Measurements from ENCODE around the gene ACSS3.
"Not testable (repeated sequence)": the region's sequence is repeated elsewhere in the genome, so short reads cannot be mapped to it uniquely, and the experiment has no call there.

Gene ACSS3

GRCh38 chr12:81089412-81089811 is 11.5 kb downstream of the ACSS3 start:
- in situ Hi-C loops (cut with HindIII; ENCODE audit: low sequenced_read_pairs) = no loop called here
- H3K4me3 ChIP-seq (ENCODE audit: low read depth, low read length) = no peak overlapping the region
- TF ChIP-seq, protein P1, sequence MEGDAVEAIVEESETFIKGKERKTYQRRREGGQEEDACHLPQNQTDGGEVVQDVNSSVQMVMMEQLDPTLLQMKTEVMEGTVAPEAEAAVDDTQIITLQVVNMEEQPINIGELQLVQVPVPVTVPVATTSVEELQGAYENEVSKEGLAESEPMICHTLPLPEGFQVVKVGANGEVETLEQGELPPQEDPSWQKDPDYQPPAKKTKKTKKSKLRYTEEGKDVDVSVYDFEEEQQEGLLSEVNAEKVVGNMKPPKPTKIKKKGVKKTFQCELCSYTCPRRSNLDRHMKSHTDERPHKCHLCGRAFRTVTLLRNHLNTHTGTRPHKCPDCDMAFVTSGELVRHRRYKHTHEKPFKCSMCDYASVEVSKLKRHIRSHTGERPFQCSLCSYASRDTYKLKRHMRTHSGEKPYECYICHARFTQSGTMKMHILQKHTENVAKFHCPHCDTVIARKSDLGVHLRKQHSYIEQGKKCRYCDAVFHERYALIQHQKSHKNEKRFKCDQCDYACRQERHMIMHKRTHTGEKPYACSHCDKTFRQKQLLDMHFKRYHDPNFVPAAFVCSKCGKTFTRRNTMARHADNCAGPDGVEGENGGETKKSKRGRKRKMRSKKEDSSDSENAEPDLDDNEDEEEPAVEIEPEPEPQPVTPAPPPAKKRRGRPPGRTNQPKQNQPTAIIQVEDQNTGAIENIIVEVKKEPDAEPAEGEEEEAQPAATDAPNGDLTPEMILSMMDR (IDR thresholded peaks at IDR 0.05; ENCODE audit: low read depth, low read length, missing control alignments) = no peak
- DNase-seq (ENCODE audit: low read depth) = no peak

DNA sequence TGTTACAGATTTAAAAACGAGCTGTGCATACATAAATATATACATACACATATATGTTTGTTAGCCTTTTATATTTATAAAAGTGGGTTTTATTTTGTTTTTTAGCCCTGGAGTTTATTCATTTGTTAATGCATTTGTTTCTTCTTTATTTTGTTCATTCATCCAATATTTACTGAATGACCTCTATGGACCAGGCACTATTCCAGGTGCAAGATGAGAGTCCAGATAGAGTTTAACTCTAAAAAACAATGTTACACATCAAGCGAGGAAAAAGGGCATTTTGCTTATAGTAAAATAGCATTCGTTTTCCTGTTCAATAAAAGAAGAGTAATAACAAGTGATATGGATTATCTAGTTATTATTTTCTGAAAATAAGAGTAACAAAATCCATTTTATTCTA is 14.2 kb downstream of the ACSS3 start:
- no peak overlapping the region for H3K4me3 ChIP-seq (ENCODE audit: low read depth, low read length)
- TF ChIP-seq, protein P1 (IDR thresholded peaks at IDR 0.05; ENCODE audit: low read depth, low read length, missing control alignments) = no peak
- in situ Hi-C loops (cut with HindIII; ENCODE audit: low sequenced_read_pairs) = no loop called here
- no peak for DNase-seq (ENCODE audit: low read depth)

- no peak overlapping the region for H3K4me3 ChIP-seq (ENCODE audit: low read depth, low read length)
- in situ Hi-C loops (cut with HindIII; ENCODE audit: low sequenced_read_pairs) = no loop called here
- no peak for DNase-seq (ENCODE audit: low read depth)
- TF ChIP-seq, protein P1 (IDR thresholded peaks at IDR 0.05; ENCODE audit: low read depth, low read length, missing control alignments) = no peak
Measured at GRCh38 chr12:81094718-81095360, 17.0 kb downstream of the ACSS3 start.

DNA sequence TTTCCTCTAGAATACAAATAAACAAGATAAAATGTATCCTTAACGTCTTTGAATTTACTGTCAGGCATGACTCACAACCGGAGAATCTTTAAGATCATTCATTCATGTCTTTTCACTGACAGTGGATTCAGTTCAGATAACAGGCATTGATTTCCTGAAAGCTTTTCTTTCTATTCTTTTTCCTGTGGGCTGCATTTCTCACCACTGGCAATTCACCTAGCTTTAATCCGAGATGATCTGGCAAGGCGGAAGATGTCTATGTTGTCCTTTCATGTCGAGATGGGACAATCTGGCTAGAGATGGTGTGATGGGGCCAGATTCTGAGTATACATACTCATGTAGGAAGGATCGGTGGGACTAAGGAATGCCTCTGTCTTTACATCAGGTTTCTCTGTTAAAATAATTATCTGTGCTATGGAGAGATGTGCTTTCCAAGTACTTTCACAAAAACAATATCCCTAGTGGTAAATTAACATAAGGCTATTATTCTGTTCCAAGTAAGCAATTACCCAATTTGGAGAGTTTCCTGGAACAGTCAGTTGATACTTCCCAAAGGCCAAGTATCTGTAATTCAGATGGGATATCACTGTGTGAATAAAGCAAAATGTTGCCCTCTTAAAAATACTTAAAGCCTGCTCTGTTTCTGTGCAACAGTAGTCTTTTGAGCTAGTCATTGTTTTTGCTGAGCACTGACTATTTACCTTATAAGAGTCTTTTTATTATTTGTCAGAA is 17.8 kb downstream of the ACSS3 start:
- TF ChIP-seq, protein P1 (IDR thresholded peaks at IDR 0.05; ENCODE audit: low read depth, low read length, missing control alignments) = no peak
- in situ Hi-C loops (cut with HindIII; ENCODE audit: low sequenced_read_pairs) = no loop called here
- no peak overlapping the region for H3K4me3 ChIP-seq (ENCODE audit: low read depth, low read length)
- peak; percentile 19 for DNase-seq (ENCODE audit: low read depth)

GRCh38 chr12:81105687-81106086 is 27.8 kb downstream of the ACSS3 start:
- no peak for DNase-seq (ENCODE audit: low read depth)
- TF ChIP-seq, protein P1 (IDR thresholded peaks at IDR 0.05; ENCODE audit: low read depth, low read length, missing control alignments) = no peak
- in situ Hi-C loops (cut with HindIII; ENCODE audit: low sequenced_read_pairs) = no loop called here
- no peak overlapping the region for H3K4me3 ChIP-seq (ENCODE audit: low read depth, low read length)

DNA sequence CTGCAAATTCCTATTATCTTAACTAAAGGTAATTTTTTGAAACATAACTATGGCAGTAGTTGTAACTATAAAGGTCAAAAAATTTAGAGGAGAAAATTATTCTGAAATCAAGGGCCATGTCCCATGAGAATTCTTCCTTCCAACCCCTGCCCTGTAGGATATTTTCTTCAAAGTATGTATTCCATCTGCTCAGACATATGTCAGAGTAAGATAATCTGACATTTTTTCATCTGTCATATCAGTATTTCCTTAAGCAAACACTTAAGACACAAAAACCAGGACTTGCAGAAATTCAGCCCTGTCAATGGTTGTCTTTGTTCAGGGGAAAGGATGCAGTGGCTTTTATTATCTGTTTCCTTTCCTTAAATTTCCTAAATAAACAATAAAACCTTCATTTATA is 36.3 kb downstream of the ACSS3 start:
- TF ChIP-seq, protein P1 (IDR thresholded peaks at IDR 0.05; ENCODE audit: low read depth, low read length, missing control alignments) = no peak
- in situ Hi-C loops (cut with HindIII; ENCODE audit: low sequenced_read_pairs) = no loop called here
- DNase-seq (ENCODE audit: low read depth) = no peak
- no peak overlapping the region for H3K4me3 ChIP-seq (ENCODE audit: low read depth, low read length)

DNA sequence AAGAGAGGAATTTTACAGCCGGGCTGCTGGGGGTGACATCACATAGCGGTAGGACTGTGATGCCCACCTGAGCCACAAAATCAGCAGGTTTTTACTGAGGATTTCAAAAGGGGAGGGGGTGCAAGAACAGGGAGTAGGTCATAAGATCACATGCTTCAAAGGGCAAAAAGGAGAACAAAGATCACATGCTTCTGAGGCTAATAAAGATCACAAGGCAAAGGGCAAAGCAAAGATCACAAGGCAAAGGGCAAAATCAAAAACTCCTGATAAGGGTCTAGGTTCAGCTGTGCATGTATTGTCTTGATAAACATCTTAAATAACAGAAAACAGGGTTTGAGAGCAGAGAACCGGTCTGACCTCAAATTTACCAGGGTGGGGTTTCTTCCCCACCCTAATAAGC is 41.2 kb downstream of the ACSS3 start:
- H3K4me3 ChIP-seq (ENCODE audit: low read depth, low read length); DNase-seq (ENCODE audit: low read depth); in situ Hi-C loops (cut with HindIII; ENCODE audit: low sequenced_read_pairs): not testable (repeated sequence)

Measured in astrocyte of the cerebellum (primary cell).